OCI-LY1 (cell line): ENCODE measurements around the gene NACA.

ENCODE experiments used
- H2AFZ ChIP-seq: fragments of 200-600 bp; sonication (generic), shearing (Covaris generic); 2 replicates; pipeline ENCODE4 v1.6.0; 2014; ENCODE audit warnings: antibody characterized with exemption, mild to moderate bottlenecking, low read length
- H3F3A ChIP-seq: fragments of 200-600 bp; sonication (generic), shearing (Covaris generic); 2 replicates; pipeline ENCODE4 v1.6.0; 2014; ENCODE audit warnings: mild to moderate bottlenecking, antibody characterized with exemption, low read length, moderate library complexity; ENCODE audit not compliant: insufficient read depth
- H3K27ac ChIP-seq: fragments of 200-600 bp; sonication (generic); 2 replicates; pipeline ENCODE4 v1.5.1; 2014; ENCODE audit warnings: low read length, mixed run types, mild to moderate bottlenecking, low read depth; ENCODE audit not compliant: poor library complexity, severe bottlenecking
- H3K27me3 ChIP-seq: fragments of 200-600 bp; sonication (generic); 2 replicates; pipeline ENCODE4 v1.6.0; 2014; ENCODE audit warnings: antibody characterized with exemption, mild to moderate bottlenecking, low read length, moderate library complexity; ENCODE audit not compliant: insufficient read depth
- H3K36me3 ChIP-seq: fragments of 200-600 bp; sonication (generic); 2 replicates; pipeline ENCODE4 v1.6.1; 2014; ENCODE audit warnings: mild to moderate bottlenecking, antibody characterized with exemption, low read length, moderate library complexity, mixed read lengths; ENCODE audit not compliant: insufficient read depth
- H3K4me1 ChIP-seq: fragments of 200-600 bp; sonication (generic); 2 replicates; pipeline ENCODE4 v1.5.1; 2014; ENCODE audit warnings: mild to moderate bottlenecking, low read length, moderate library complexity; ENCODE audit not compliant: insufficient read depth, severe bottlenecking
- H3K4me2 ChIP-seq: fragments of 200-600 bp; sonication (generic), shearing (Covaris generic); 2 replicates; pipeline ENCODE4 v1.6.1; 2014; ENCODE audit warnings: low read length
- H3K4me3 ChIP-seq: fragments of 200-600 bp; sonication (generic); 2 replicates; pipeline ENCODE4 v1.5.1; 2014; ENCODE audit warnings: low read length, low read depth, mild to moderate bottlenecking, mixed read lengths; ENCODE audit not compliant: poor library complexity, severe bottlenecking
- H3K79me2 ChIP-seq: fragments of 200-600 bp; shearing (Covaris generic); 2 replicates; pipeline ENCODE4 v1.6.1; 2016; ENCODE audit warnings: mixed run types, low read length, mixed read lengths; ENCODE audit not compliant: insufficient read depth
- H3K9ac ChIP-seq: fragments of 200-600 bp; sonication (generic), shearing (Covaris generic); 2 replicates; pipeline ENCODE4 v1.6.1; 2014; ENCODE audit warnings: mild to moderate bottlenecking, low read length, mixed read lengths
- H3K9me2 ChIP-seq: fragments of 200-600 bp; sonication (generic), shearing (Covaris generic); 2 replicates; pipeline ENCODE4 v1.6.1; 2014; ENCODE audit warnings: low read depth, mild to moderate bottlenecking, low read length, mixed read lengths
- H3K9me3 ChIP-seq: fragments of 200-600 bp; shearing (Covaris generic); 2 replicates; pipeline ENCODE4 v1.6.1; 2014; ENCODE audit warnings: low read length, mixed read lengths
- H4K20me1 ChIP-seq: fragments of 200-600 bp; sonication (generic), shearing (Covaris generic); 2 replicates; pipeline ENCODE4 v1.6.0; 2016; ENCODE audit warnings: mild to moderate bottlenecking, low read length; ENCODE audit not compliant: insufficient read depth
- EZH2 ChIP-seq: fragments of 200-600 bp; sonication (generic), shearing (Covaris generic); IDR thresholded peaks from 2 replicates; pipeline ENCODE4 v1.8.0; 2017; ENCODE audit warnings: borderline replicate concordance, mixed run types, mild to moderate bottlenecking, antibody characterized with exemption, low read length, moderate library complexity, mixed read lengths
- TF ChIP-seq, protein P1 (sequence below): fragments of 200-600 bp; sonication (generic), shearing (Covaris generic); IDR thresholded peaks from 2 replicates; pipeline ENCODE4 v1.5.1; 2017; ENCODE audit warnings: mild to moderate bottlenecking, antibody characterized with exemption, low read length, moderate library complexity, mixed read lengths

NACA gene

DNA sequence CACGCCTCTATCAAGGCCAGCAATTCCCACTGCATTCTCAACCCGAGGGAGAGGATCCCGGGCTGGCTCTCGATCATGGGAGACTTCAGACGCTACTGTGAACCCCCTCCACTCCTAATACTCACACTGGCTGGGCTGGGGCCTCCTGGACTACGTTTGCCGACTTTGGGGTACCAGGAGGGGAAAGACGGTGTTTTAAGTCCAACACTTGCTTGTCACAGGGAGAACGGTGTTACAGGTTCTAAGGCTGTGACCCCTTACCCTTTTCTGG, 463 bp downstream of the NACA start:
- no peaks in the 10 kb centered on the region for H3K27me3 ChIP-seq
- no peaks in the 10 kb centered on the region for H3F3A ChIP-seq
- H3K27ac ChIP-seq, result peak overlapping the region; percentile 92
- H3K36me3 ChIP-seq, result peaks cover 52% of the 10 kb centered on the region
- peaks cover 5% of the 10 kb centered on the region for H4K20me1 ChIP-seq
- H3K4me2 ChIP-seq, result peak overlapping the region; percentile 80
- H3K79me2 ChIP-seq, result peaks cover 54% of the 10 kb centered on the region
- H2AFZ ChIP-seq, result no peak overlapping the region
- H3K9ac ChIP-seq, result peak overlapping the region; percentile 100
- TF ChIP-seq, protein P1, sequence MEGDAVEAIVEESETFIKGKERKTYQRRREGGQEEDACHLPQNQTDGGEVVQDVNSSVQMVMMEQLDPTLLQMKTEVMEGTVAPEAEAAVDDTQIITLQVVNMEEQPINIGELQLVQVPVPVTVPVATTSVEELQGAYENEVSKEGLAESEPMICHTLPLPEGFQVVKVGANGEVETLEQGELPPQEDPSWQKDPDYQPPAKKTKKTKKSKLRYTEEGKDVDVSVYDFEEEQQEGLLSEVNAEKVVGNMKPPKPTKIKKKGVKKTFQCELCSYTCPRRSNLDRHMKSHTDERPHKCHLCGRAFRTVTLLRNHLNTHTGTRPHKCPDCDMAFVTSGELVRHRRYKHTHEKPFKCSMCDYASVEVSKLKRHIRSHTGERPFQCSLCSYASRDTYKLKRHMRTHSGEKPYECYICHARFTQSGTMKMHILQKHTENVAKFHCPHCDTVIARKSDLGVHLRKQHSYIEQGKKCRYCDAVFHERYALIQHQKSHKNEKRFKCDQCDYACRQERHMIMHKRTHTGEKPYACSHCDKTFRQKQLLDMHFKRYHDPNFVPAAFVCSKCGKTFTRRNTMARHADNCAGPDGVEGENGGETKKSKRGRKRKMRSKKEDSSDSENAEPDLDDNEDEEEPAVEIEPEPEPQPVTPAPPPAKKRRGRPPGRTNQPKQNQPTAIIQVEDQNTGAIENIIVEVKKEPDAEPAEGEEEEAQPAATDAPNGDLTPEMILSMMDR, result no peak
- no peak for TF ChIP-seq EZH2
- peak overlapping the region; percentile 99 for H3K4me3 ChIP-seq
- peaks cover 53% of the 10 kb centered on the region for H3K4me1 ChIP-seq
- H3K9me3 ChIP-seq, result no peaks in the 10 kb centered on the region
- H3K9me2 ChIP-seq, result no peaks in the 10 kb centered on the region

DNA sequence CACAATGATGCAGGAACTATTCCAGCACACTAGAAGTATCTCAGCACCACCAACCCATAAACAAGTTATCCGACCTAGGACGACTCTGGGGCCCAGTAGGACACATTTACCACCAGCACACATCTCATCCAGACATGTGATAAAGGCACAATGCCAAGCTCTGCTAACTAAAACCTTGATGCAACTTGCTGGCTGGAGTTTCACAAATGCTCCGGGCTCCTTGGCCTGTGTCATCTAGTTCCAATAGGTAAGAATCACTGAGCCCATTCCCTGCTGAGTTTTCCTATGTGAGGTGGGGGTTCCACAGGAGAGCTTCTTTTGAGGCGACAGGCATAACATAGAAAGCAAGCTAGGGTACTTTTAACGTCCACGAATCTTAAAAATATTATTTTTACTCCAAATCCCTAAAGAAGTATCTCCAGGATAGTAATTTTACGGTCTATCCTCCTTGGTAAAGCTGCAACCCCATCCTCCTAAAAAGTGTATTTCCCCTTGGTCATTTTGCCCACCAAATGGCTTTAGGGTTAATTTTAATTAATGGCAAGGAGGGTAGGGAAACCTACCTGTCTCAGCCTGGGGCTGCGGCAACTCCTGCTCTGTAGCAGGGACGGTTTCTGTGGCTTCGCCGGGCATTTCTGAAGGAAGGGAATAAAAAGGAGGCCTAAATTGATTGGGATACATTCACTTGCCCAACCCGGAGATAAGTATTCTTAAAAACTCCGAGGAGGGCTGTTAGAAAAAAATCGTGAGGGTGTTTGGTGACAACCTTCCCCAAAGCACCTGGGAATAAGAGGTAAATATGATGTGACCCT, 1.0 kb downstream of the NACA start:
- Histone ChIP-seq H3K79me2 (peaks cover 60% of the 10 kb centered on the region), H3K4me2 (peak overlapping the region; percentile 80), H3K9ac (peak overlapping the region; percentile 100), H3F3A (no peaks in the 10 kb centered on the region), H3K4me3 (peak overlapping the region; percentile 99), H3K9me3 (no peaks in the 10 kb centered on the region), H3K27ac (peak overlapping the region; percentile 92), H3K9me2 (no peaks in the 10 kb centered on the region), H3K4me1 (peaks cover 53% of the 10 kb centered on the region), H2AFZ (no peak overlapping the region), H3K36me3 (peaks cover 58% of the 10 kb centered on the region), H3K27me3 (no peaks in the 10 kb centered on the region), H4K20me1 (peaks cover 5% of the 10 kb centered on the region)
- TF ChIP-seq, protein P1, result no peak
- no peak for TF ChIP-seq EZH2

DNA sequence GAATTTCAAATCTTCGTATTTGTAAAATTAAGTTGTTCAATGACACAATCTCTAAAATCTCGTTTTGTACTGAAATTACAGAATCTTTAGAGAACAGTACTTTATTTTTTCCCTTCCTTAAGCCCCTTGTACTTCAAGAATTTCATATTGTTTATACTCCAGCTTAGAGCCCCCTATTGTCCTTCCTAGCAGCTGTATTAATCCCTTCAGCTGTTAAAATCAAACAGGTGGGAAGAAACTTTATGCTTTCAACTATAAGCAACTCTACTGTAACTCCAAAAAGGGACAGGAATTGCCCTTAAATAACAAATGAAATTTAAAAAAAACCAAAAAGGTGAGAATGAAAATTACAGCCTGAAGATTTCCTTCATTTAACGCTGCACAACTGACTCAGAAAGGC, 1.7 kb downstream of the NACA start:
- H3K27ac ChIP-seq, result peak overlapping the region; percentile 92
- H3K9ac ChIP-seq, result peak overlapping the region; percentile 100
- H3K4me1 ChIP-seq, result peaks cover 48% of the 10 kb centered on the region
- H3K4me2 ChIP-seq, result peak overlapping the region; percentile 80
- no peaks in the 10 kb centered on the region for H3K9me2 ChIP-seq
- peak overlapping the region; percentile 99 for H3K4me3 ChIP-seq
- no peaks in the 10 kb centered on the region for H3F3A ChIP-seq
- no peak overlapping the region for H2AFZ ChIP-seq
- H3K36me3 ChIP-seq, result peaks cover 65% of the 10 kb centered on the region
- H3K79me2 ChIP-seq, result peaks cover 65% of the 10 kb centered on the region
- H3K9me3 ChIP-seq, result no peaks in the 10 kb centered on the region
- H4K20me1 ChIP-seq, result peaks cover 5% of the 10 kb centered on the region
- no peaks in the 10 kb centered on the region for H3K27me3 ChIP-seq
- TF ChIP-seq EZH2, result no peak
- TF ChIP-seq, protein P1, result no peak
